NB4 (cell line): Measurements from ENCODE around the gene SOD1.

Source experiments
- DNase-seq: peaks from one replicate; pipeline ENCODE4 v3.0.0; 2010; ENCODE audit warnings: low read depth
- H3K4me3 ChIP-seq: one replicate; pipeline ENCODE4 v1.5.1; 2011; ENCODE audit warnings: mild to moderate bottlenecking, low read depth, low read length, moderate library complexity
- CTCF ChIP-seq: IDR thresholded peaks from one replicate; pipeline ENCODE4 v1.5.1; 2012; ENCODE audit warnings: low read depth, low read length
- MAX ChIP-seq: IDR thresholded peaks from 2 replicates; pipeline ENCODE4 v1.6.1; 2011; ENCODE audit warnings: low read depth, low read length
- MYC ChIP-seq: IDR thresholded peaks from 2 replicates; pipeline ENCODE4 v1.6.1; 2011; ENCODE audit warnings: low read depth, low read length
- POLR2A ChIP-seq: IDR thresholded peaks from 2 replicates; pipeline ENCODE4 v1.6.1; 2011; ENCODE audit warnings: mild to moderate bottlenecking; ENCODE audit not compliant: insufficient read length; ENCODE audit errors: extremely low read depth

SOD1 gene

GRCh38 chr21:31696424-31696823 is 36.9 kb downstream of the SOD1 start:
- no peak for TF ChIP-seq POLR2A
- no peak for TF ChIP-seq MAX
- no peak for TF ChIP-seq CTCF
- TF ChIP-seq MYC: no peak
- no peak overlapping the region for H3K4me3 ChIP-seq
- DNase-seq: no peak

GRCh38 chr21:31698461-31698860 is 39.0 kb downstream of the SOD1 start:
- no peak for TF ChIP-seq MAX
- TF ChIP-seq CTCF: no peak
- no peak for TF ChIP-seq MYC
- no peak for TF ChIP-seq POLR2A
- no peak overlapping the region for H3K4me3 ChIP-seq
- DNase-seq: no peak

- no peak overlapping the region for H3K4me3 ChIP-seq
- no peak for TF ChIP-seq MAX
- no peak for TF ChIP-seq POLR2A
- no peak for TF ChIP-seq MYC
- no peak for TF ChIP-seq CTCF
- DNase-seq: no peak
These were observed 40.5 kb downstream of the SOD1 start for GRCh38 chr21:31700040-31700439.

GRCh38 chr21:31706562-31706961 is 47.1 kb downstream of the SOD1 start:
- TF ChIP-seq CTCF (no peak), MAX (no peak), MYC (no peak), POLR2A (no peak)
- H3K4me3 ChIP-seq: no peak overlapping the region
- DNase-seq: no peak

GRCh38 chr21:31707499-31707898 is 48.0 kb downstream of the SOD1 start:
- H3K4me3 ChIP-seq: no peak overlapping the region
- TF ChIP-seq MYC (no peak), CTCF (no peak), POLR2A (no peak), MAX (no peak)
- no peak for DNase-seq

GRCh38 chr21:31708541-31708940 is 49.0 kb downstream of the SOD1 start:
- TF ChIP-seq POLR2A (no peak), CTCF (no peak), MAX (no peak), MYC (no peak)
- H3K4me3 ChIP-seq: no peak overlapping the region
- no peak for DNase-seq
